Left ventricle myocardium inferior (tissue), 1 donor: ENCODE data around the gene BMX. TPM values are rescaled to one million over a fixed set of nuclear protein-coding genes. Genes with fewer than 3 reads are reported as not detected.

ENCODE experiments used
- DNase-seq: peaks from one replicate; pipeline ENCODE4 v3.0.0-alpha.2; 2020
- H3K27ac ChIP-seq: fragments of 200-600 bp; replicated peaks from 2 replicates; pipeline ENCODE4 v1.8.0; 2021
- H3K27me3 ChIP-seq: fragments of 200-600 bp; 2 replicates; pipeline ENCODE4 v1.8.0; 2021; ENCODE audit warnings: low read depth
- H3K36me3 ChIP-seq: fragments of 200-600 bp; 2 replicates; pipeline ENCODE4 v1.8.0; 2021
- H3K4me1 ChIP-seq: fragments of 200-600 bp; 2 replicates; pipeline ENCODE4 v1.8.0; 2021
- H3K4me3 ChIP-seq: fragments of 200-600 bp; 2 replicates; pipeline ENCODE4 v1.8.0; 2021; ENCODE audit warnings: mild to moderate bottlenecking, moderate library complexity
- H3K9me3 ChIP-seq: fragments of 200-600 bp; replicated peaks from 2 replicates; pipeline ENCODE4 v1.8.0; 2021
- intact Hi-C: fragments of 100-400 bp; cut with micrococcal nuclease; formaldehyde crosslinking; loops from one replicate; pipeline ENCODE4 v1.11.0; 2022
- total RNA-seq: library from RNA; stranded (reverse); fragmentation: NEBNext Ultra II Directional; extraction: Animal tissue kit (Norgen Biotek cat#: 25700); gene quantifications from one replicate; pipeline ENCODE4 v1.2.1, GENCODE V29; 2021
- TF ChIP-seq, protein P1 (sequence below): fragments of 200-600 bp; IDR thresholded peaks from 2 replicates; pipeline ENCODE4 v1.8.0; 2021; ENCODE audit warnings: antibody characterized with exemption, mild to moderate bottlenecking, borderline replicate concordance
- donor health status: DM: no; HTN: yes; CAD: no; lungs with severe emphysema.

Gene BMX
- total RNA-seq, 1 donor from 2014 or later, result 3.3 TPM

DNA sequence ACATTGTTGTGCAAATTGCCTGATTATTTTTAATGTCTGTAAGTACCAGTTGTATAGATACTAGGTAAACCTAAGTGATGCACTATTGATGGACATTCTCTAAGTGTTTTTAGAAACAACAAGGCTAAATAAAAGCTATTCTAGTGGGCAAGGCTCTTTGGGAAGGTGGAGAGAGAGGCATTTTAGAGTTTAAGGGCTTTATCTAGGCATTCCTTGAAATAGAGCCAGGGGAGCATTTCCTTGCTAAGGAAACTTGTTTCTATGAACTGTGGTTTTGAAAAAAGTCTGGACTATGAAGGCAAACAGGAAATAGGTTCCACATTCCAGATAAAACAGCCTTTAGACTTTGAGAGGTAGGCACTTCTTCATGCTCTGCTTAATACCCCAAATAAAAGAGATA lies 23.8 kb downstream of the BMX start:
- intact Hi-C loops, result no loop called here
- TF ChIP-seq, protein P1, sequence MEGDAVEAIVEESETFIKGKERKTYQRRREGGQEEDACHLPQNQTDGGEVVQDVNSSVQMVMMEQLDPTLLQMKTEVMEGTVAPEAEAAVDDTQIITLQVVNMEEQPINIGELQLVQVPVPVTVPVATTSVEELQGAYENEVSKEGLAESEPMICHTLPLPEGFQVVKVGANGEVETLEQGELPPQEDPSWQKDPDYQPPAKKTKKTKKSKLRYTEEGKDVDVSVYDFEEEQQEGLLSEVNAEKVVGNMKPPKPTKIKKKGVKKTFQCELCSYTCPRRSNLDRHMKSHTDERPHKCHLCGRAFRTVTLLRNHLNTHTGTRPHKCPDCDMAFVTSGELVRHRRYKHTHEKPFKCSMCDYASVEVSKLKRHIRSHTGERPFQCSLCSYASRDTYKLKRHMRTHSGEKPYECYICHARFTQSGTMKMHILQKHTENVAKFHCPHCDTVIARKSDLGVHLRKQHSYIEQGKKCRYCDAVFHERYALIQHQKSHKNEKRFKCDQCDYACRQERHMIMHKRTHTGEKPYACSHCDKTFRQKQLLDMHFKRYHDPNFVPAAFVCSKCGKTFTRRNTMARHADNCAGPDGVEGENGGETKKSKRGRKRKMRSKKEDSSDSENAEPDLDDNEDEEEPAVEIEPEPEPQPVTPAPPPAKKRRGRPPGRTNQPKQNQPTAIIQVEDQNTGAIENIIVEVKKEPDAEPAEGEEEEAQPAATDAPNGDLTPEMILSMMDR, result no peak
- Histone ChIP-seq H3K4me3 (no peak overlapping the region), H3K36me3 (no peaks in the 10 kb centered on the region), H3K27ac (peak overlapping the region; percentile 36), H3K27me3 (no peaks in the 10 kb centered on the region), H3K4me1 (peaks cover 26% of the 10 kb centered on the region), H3K9me3 (no peaks in the 10 kb centered on the region)
- no peak for DNase-seq

DNA sequence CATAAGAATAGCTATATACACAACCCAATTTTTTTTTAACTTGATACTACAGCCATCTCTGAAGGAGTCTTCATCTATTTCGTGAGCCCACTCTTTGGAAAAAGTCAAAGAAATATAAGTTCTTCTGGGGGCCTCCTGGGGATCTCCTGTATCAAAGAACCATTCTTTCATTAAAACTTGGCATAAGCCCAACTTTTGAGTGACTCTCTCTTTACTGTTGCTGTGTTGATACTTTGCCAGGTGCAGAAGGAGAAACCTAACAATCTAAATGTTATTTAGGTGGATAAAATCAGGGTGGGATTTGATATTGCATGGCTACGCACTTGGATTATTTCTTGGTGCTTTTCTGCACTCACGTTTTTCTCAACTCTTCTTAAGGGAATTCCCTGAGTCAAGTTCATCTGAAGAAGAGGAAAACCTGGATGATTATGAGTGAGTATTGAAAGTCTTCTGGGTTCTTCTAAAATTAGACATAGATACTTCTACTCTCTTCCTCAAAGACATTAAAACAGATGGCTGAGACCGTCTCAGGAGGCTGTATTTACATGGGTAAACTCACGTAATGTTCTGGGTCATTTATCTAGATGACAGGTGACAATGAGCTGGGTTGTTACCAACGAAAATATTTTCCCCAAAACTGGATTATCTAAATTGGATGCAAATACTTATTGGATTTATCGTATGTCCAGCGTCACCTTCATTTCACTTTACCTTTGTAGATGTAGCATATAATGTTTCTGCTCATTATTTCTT lies 25.2 kb downstream of the BMX start:
- intact Hi-C loops, result no loop called here
- Histone ChIP-seq H3K36me3 (no peaks in the 10 kb centered on the region), H3K4me3 (no peak overlapping the region), H3K4me1 (peaks cover 26% of the 10 kb centered on the region), H3K9me3 (no peaks in the 10 kb centered on the region), H3K27ac (peak overlapping the region; percentile 23), H3K27me3 (no peaks in the 10 kb centered on the region)
- TF ChIP-seq, protein P1, result no peak
- DNase-seq, result no peak

- Histone ChIP-seq H3K4me3 (no peak overlapping the region), H3K36me3 (no peaks in the 10 kb centered on the region), H3K4me1 (peaks cover 19% of the 10 kb centered on the region), H3K9me3 (no peaks in the 10 kb centered on the region), H3K27me3 (no peaks in the 10 kb centered on the region), H3K27ac (no peak overlapping the region)
- intact Hi-C loops, result no loop called here
- TF ChIP-seq, protein P1, result no peak
- DNase-seq, result no peak
Observed at GRCh38 chrX:15529165-15529564, 28.6 kb downstream of the BMX start.

GRCh38 chrX:15530318-15530717 lies 29.7 kb downstream of the BMX start:
- H3K27me3 ChIP-seq, result no peaks in the 10 kb centered on the region
- no peak overlapping the region for H3K4me3 ChIP-seq
- no peaks in the 10 kb centered on the region for H3K9me3 ChIP-seq
- DNase-seq, result no peak
- peaks cover 8% of the 10 kb centered on the region for H3K4me1 ChIP-seq
- H3K27ac ChIP-seq, result no peak overlapping the region
- TF ChIP-seq, protein P1, result no peak
- no peaks in the 10 kb centered on the region for H3K36me3 ChIP-seq
- intact Hi-C loops, result no loop called here

- no peaks in the 10 kb centered on the region for H3K27me3 ChIP-seq
- no peaks in the 10 kb centered on the region for H3K36me3 ChIP-seq
- TF ChIP-seq, protein P1, result no peak
- no peak overlapping the region for H3K27ac ChIP-seq
- DNase-seq, result no peak
- H3K4me3 ChIP-seq, result no peak overlapping the region
- no peaks in the 10 kb centered on the region for H3K9me3 ChIP-seq
- intact Hi-C loops, result no loop called here
- no peaks in the 10 kb centered on the region for H3K4me1 ChIP-seq
Observed at GRCh38 chrX:15546745-15547144, 46.1 kb downstream of the BMX start.
